ENCODE data around the gene RALGPS2.

DNA sequence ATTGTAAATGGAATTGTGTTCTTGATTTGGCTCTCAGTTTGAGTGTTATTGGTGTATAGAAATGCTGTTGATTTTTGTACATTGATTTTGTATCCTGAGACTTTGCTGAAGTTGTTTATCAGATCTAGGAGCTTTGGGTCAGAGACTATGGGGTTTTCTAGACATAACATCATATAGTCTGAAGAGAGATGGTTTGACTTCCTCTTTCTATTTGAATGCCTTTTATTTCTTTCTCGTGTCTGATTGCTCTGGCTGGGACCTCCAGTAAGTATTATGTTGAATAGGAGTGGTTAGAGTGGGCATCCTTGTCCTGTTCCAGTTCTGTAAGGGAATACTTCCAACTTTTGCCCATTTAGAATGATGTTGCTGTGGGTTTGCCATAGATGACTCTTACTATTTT lies 185.0 kb downstream of the RALGPS2 start:
- TF ChIP-seq SP2 (IDR thresholded peaks at IDR 0.05; ENCODE audit: low read length) (no peak), EP300 (IDR thresholded peaks at IDR 0.05; ENCODE audit: borderline replicate concordance in 1 of 2, low read depth in 2 of 2, low read length in 2 of 2) (no peak), EZH2 (IDR thresholded peaks at IDR 0.05; ENCODE audit: low read depth, low read length, severe bottlenecking) (no peak), SIN3A (conservative IDR thresholded peaks at IDR 0.05 in 1 of 2, IDR thresholded peaks at IDR 0.05 in 1 of 2; ENCODE audit: low read depth in 1 of 2, low read length in 2 of 2) (no peak), RNF2 (IDR thresholded peaks at IDR 0.05; ENCODE audit: borderline replicate concordance, low read depth, low read length, missing control alignments, poor library complexity, severe bottlenecking) (no peak), YY1 (IDR thresholded peaks at IDR 0.05; ENCODE audit: low read depth, low read length) (no peak), RAD21 (IDR thresholded peaks at IDR 0.05 in 1 of 2, conservative IDR thresholded peaks at IDR 0.05 in 1 of 2; ENCODE audit: low read depth in 2 of 2, low read length in 2 of 2) (no peak), SIX5 (IDR thresholded peaks at IDR 0.05; ENCODE audit: low read depth, low read length) (no peak), POLR2AphosphoS5 (IDR thresholded peaks at IDR 0.05; ENCODE audit: low read depth, low read length) (no peak), RXRA (IDR thresholded peaks at IDR 0.05; ENCODE audit: insufficient read depth, low read depth, low read length) (no peak), POLR2A (IDR thresholded peaks at IDR 0.05; ENCODE audit: control extremely low read depth in 1 of 2, low read depth in 2 of 2, low read length in 2 of 2) (no peak), KDM1A (IDR thresholded peaks at IDR 0.05; ENCODE audit: borderline replicate concordance, low read length) (no peak)
- TF ChIP-seq, protein P1, sequence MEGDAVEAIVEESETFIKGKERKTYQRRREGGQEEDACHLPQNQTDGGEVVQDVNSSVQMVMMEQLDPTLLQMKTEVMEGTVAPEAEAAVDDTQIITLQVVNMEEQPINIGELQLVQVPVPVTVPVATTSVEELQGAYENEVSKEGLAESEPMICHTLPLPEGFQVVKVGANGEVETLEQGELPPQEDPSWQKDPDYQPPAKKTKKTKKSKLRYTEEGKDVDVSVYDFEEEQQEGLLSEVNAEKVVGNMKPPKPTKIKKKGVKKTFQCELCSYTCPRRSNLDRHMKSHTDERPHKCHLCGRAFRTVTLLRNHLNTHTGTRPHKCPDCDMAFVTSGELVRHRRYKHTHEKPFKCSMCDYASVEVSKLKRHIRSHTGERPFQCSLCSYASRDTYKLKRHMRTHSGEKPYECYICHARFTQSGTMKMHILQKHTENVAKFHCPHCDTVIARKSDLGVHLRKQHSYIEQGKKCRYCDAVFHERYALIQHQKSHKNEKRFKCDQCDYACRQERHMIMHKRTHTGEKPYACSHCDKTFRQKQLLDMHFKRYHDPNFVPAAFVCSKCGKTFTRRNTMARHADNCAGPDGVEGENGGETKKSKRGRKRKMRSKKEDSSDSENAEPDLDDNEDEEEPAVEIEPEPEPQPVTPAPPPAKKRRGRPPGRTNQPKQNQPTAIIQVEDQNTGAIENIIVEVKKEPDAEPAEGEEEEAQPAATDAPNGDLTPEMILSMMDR (IDR thresholded peaks at IDR 0.05; ENCODE audit: control extremely low read depth in 1 of 3, insufficient read depth in 1 of 3, low read depth in 1 of 3, low read length in 3 of 3): no peak
- TF ChIP-seq, protein P2, sequence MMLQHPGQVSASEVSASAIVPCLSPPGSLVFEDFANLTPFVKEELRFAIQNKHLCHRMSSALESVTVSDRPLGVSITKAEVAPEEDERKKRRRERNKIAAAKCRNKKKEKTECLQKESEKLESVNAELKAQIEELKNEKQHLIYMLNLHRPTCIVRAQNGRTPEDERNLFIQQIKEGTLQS (IDR thresholded peaks at IDR 0.05; ENCODE audit: insufficient read depth, low read depth, low read length): no peak
